Stomach (tissue), 9 donors: ENCODE measurements around the gene GOLGA2. TPM values are rescaled to one million over a fixed set of nuclear protein-coding genes. Genes with fewer than 3 reads are reported as not detected.

Experiments used
- DNase-seq, 2 donors: peaks; one replicate each; pipeline versions ENCODE4 v3.0.0 to v3.0.0-alpha.2; 2013 to 2019
- H3K27ac ChIP-seq, 5 donors: fragments of 200-600 bp in 4 of 5; sonication (generic) in 4 of 5; one replicate each; pipeline ENCODE4 v1.5.1; 2013 to 2019; ENCODE audit warnings: mild to moderate bottlenecking in 1 of 5, moderate library complexity in 1 of 5
- H3K27me3 ChIP-seq, 3 donors: fragments of 200-600 bp; sonication (generic); one replicate each; pipeline ENCODE4 v1.5.1; 2017 to 2019; ENCODE audit warnings: mixed run types in 1 of 3
- H3K36me3 ChIP-seq, 4 donors: fragments of 200-600 bp; sonication (generic); 1 replicate in 3 of 4; 2 replicates in 1 of 4; pipeline ENCODE4 v1.5.1; 2016 to 2019
- H3K4me1 ChIP-seq, 4 donors: fragments of 200-600 bp; sonication (generic); one replicate each; pipeline ENCODE4 v1.5.1; 2016 to 2019
- H3K4me3 ChIP-seq, 4 donors: fragments of 200-600 bp; sonication (generic) in 3 of 4; one replicate each; pipeline ENCODE4 v1.5.1; 2016 to 2019; ENCODE audit warnings: mild to moderate bottlenecking in 1 of 4
- H3K9me3 ChIP-seq, 4 donors: fragments of 200-600 bp; sonication (generic); one replicate each; pipeline ENCODE4 v1.5.1; 2016 to 2019
- CTCF ChIP-seq, 7 experiments: fragments of 450-650 bp in 4 of 7; fragments of 200-600 bp in 3 of 7; sonication (generic) in 3 of 7; IDR thresholded peaks; one replicate each; pipeline ENCODE4 v1.5.1; 2016 to 2019; ENCODE audit warnings: antibody characterized with exemption in 7 of 7, control low read depth in 2 of 7, mild to moderate bottlenecking in 1 of 7
- EP300 ChIP-seq: sonication (generic); formaldehyde crosslinking; IDR thresholded peaks from one replicate; pipeline ENCODE4 v1.6.1; 2017; ENCODE audit warnings: antibody characterized with exemption
- POLR2A ChIP-seq, 4 donors: fragments of 450-650 bp; IDR thresholded peaks; one replicate each; pipeline ENCODE4 v1.6.1; 2016; ENCODE audit warnings: antibody characterized with exemption in 4 of 4, control low read depth in 2 of 4, mild to moderate bottlenecking in 1 of 4, moderate library complexity in 1 of 4
- POLR2AphosphoS5 ChIP-seq, 3 donors: sonication (generic); formaldehyde crosslinking; IDR thresholded peaks; one replicate each; pipeline ENCODE4 v1.6.1; 2016; ENCODE audit warnings: antibody characterized with exemption in 3 of 3
- WGBS, 5 donors: extraction: QIAGEN DNeasy Blood & Tissue Kit in 3 of 5; methylation state at CpG; one replicate each; pipeline versions ENCODE4 v1.1.5 to v1.1.7; 2013 to 2018; 5-methylcytosine and 5-hydroxymethylcytosine counted together
- intact Hi-C: fragments of 100-400 bp; cut with DNase I; formaldehyde crosslinking; loops from one replicate; pipeline ENCODE4 v1.15.1; 2023; ENCODE audit warnings: low total_unique reads
- polyA plus RNA-seq, 3 donors: library from polyadenylated mRNA; stranded (reverse); fragments of 200-250 nt; gene quantifications; one replicate each; pipeline ENCODE4 v1.2.3, GENCODE V29; 2013
- total RNA-seq, 5 donors: library from RNA; depleted of rRNA; stranded (reverse); fragments of >200 nt; gene quantifications; one replicate each; pipeline versions ENCODE4 v1.1.0 to v1.2.3, GENCODE V29; 2014 to 2016
- donor health status: healthy with polysubstance abuse.
- donor health status: Bipolar disorder and iron deficiency.
- donor health status: healthy.

Gene GOLGA2
- total and polyA plus RNA-seq, 8 donors: 48.4 to 204 (median 63.8) TPM

DNA sequence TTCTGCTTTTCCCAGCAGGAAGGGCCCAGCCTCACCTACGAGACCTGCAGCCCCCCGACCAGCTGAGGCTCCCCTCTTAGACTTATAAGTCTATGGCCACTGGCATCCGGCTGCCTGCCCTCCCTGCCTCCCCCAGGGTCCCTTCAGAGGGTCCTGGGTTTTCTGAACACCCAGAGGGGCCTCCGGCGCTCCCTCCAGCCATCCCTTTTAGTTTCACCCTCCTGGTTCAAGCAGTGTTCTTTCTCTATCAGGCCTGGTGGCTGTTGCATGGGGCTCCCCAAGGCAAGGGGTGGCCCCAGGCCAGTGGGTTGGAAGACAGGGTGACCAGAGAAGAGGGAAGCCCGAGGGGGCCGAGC is 21.8 kb downstream of the GOLGA2 start:
- H3K27me3 ChIP-seq: peaks cover 0 to 23% (median 0%) of the 10 kb centered on the region in 3 donors
- H3K27ac ChIP-seq: no peak overlapping the region
- H3K36me3 ChIP-seq: peaks cover 21 to 35% (median 35%) of the 10 kb centered on the region in 4 donors
- peaks cover 12 to 25% (median 19%) of the 10 kb centered on the region in 4 donors for H3K4me1 ChIP-seq
- TF ChIP-seq POLR2AphosphoS5 (IDR thresholded peaks at IDR 0.05) (no peak), EP300 (no peak), CTCF (IDR thresholded peaks at IDR 0.05) (no peak), POLR2A (IDR thresholded peaks at IDR 0.05) (no peak)
- intact Hi-C loops: no loop called here
- no peak overlapping the region for H3K4me3 ChIP-seq
- no peaks in the 10 kb centered on the region for H3K9me3 ChIP-seq
- 77 to 89% (median 78%) methylated on average over 7 of the region's 7 CpGs for WGBS, 5 donors
- DNase-seq: no peak

DNA sequence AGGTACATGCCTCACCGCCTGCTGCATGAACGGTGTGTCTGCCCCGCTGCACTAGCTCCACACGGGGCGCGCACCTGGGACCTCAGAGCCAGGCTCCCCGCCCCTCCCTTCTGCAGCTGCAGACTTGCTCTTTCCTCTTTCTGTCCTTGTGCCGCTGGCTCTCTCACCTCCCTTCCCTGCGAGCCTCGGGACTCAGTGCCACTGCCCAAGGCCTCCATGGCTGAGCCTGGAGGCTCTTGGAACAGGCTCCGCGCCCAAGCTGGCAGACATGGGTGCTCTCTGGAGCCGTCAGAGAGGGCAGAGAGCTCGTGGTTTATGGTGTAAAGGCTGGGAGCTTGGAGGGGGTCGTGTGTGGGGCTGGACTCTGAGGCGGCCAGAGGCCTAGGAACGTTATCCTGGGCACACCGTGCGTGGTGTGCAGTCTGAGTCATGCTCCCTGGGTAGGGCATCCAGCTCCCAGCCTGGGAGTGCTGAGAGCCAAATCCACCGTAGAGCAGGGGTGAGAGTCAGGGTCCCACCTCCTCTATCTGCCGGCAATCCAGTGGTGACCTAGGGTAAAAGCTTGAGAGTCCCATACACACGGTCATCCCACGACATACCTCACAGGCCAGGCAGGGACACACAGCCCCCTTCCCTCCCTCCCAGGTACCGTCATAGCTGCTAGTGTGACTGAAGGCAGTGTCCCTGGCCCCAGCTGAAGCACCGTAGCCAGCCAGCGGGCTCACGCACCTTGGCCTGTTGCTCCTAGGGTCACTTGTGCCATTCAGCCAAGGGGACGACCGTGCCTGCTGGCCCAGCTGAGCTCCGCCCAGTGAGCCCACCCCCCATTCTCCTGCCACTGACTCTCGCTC is 22.4 kb downstream of the GOLGA2 start:
- DNase-seq: no peak
- Histone ChIP-seq H3K4me3 (no peak overlapping the region), H3K27me3 (peaks cover 0 to 23% (median 0%) of the 10 kb centered on the region in 3 donors), H3K27ac (no peak overlapping the region), H3K36me3 (peaks cover 15 to 29% (median 29%) of the 10 kb centered on the region in 4 donors), H3K4me1 (peaks cover 12 to 25% (median 19%) of the 10 kb centered on the region in 4 donors), H3K9me3 (no peaks in the 10 kb centered on the region)
- intact Hi-C loops: no loop called here
- 76 to 86% (median 78%) methylated on average over 27 to 31 of the region's 31 CpGs for WGBS, 5 donors
- TF ChIP-seq POLR2AphosphoS5 (IDR thresholded peaks at IDR 0.05) (no peak), CTCF (IDR thresholded peaks at IDR 0.05) (no peak), POLR2A (IDR thresholded peaks at IDR 0.05) (no peak), EP300 (no peak)

- H3K36me3 ChIP-seq: peaks cover 8 to 21% (median 21%) of the 10 kb centered on the region in 4 donors
- no peak overlapping the region for H3K27ac ChIP-seq
- intact Hi-C loops: no loop called here
- DNase-seq: no peak
- H3K9me3 ChIP-seq: no peaks in the 10 kb centered on the region
- peaks cover 0 to 23% (median 0%) of the 10 kb centered on the region in 3 donors for H3K27me3 ChIP-seq
- TF ChIP-seq POLR2A (IDR thresholded peaks at IDR 0.05) (no peak), EP300 (no peak), POLR2AphosphoS5 (IDR thresholded peaks at IDR 0.05) (no peak), CTCF (IDR thresholded peaks at IDR 0.05) (no peak)
- peaks cover 12 to 25% (median 19%) of the 10 kb centered on the region in 4 donors for H3K4me1 ChIP-seq
- 85 to 89% (median 88%) methylated on average over 8 to 25 of the region's 25 CpGs for WGBS, 5 donors
- H3K4me3 ChIP-seq: no peak overlapping the region
Observed at GRCh38 chr9:128252317-128253139, 23.3 kb downstream of the GOLGA2 start.

DNA sequence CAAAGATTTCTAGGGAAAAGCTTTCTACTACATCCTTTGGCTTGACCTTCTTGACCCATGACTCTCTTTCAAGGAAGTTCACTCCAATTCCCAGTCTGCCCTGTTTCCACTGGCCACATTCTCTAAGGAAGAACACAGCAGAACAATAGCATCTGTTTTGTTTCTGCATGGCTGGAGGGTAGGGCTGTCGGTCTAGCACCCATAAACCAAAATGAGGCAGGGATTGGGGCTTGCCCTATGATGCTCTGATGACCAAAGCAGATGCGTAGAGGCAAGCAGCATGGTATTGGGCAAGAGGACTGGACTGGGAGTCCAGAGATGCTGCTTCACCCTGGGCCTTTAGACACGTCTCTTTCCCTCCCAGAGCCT is 24.1 kb downstream of the GOLGA2 start:
- Histone ChIP-seq H3K4me1 (peaks cover 12 to 25% (median 19%) of the 10 kb centered on the region in 4 donors), H3K36me3 (peaks cover under 1 to 13% (median 13%) of the 10 kb centered on the region in 4 donors), H3K27me3 (peaks cover 0 to 23% (median 0%) of the 10 kb centered on the region in 3 donors), H3K27ac (no peak overlapping the region), H3K4me3 (no peak overlapping the region), H3K9me3 (no peaks in the 10 kb centered on the region)
- intact Hi-C loops: no loop called here
- WGBS, 5 donors: 71 to 86% (median 83%) methylated on average over 3 of the region's 3 CpGs
- DNase-seq: no peak
- no peak for TF ChIP-seq POLR2AphosphoS5 (IDR thresholded peaks at IDR 0.05)
- no peak for TF ChIP-seq POLR2A (IDR thresholded peaks at IDR 0.05)
- TF ChIP-seq CTCF (IDR thresholded peaks at IDR 0.05): no peak
